Glutamatergic neuron (in vitro differentiated cells): ENCODE results near the gene KIF25. TPM values are rescaled to one million over a fixed set of nuclear protein-coding genes. Genes with fewer than 3 reads are reported as not detected.

Source experiments
- DNase-seq: peaks from one replicate; pipeline ENCODE4 v3.0.0; 2022
- H3K27ac Mint-ChIP-seq: one replicate; pipeline ENCODE4 v1.8.0; 2020; ENCODE audit warnings: mild to moderate bottlenecking, mixed read lengths, inconsistent platforms; ENCODE audit not compliant: unreplicated experiment
- H3K27me3 Mint-ChIP-seq: one replicate; pipeline ENCODE4 v1.8.0; 2020; ENCODE audit warnings: mild to moderate bottlenecking, moderate library complexity, mixed read lengths, inconsistent platforms; ENCODE audit not compliant: unreplicated experiment
- H3K36me3 Mint-ChIP-seq: one replicate; pipeline ENCODE4 v1.8.0; 2020; ENCODE audit warnings: mild to moderate bottlenecking, mixed read lengths, inconsistent platforms; ENCODE audit not compliant: unreplicated experiment
- H3K4me1 Mint-ChIP-seq: one replicate; pipeline ENCODE4 v1.8.0; 2020; ENCODE audit warnings: mild to moderate bottlenecking, low read depth, mixed read lengths, inconsistent platforms; ENCODE audit not compliant: unreplicated experiment
- H3K4me3 Mint-ChIP-seq: one replicate; pipeline ENCODE4 v1.8.0; 2020; ENCODE audit warnings: mild to moderate bottlenecking, mixed read lengths, inconsistent platforms; ENCODE audit not compliant: unreplicated experiment
- H3K9me3 Mint-ChIP-seq: one replicate; pipeline ENCODE4 v1.8.0; 2020; ENCODE audit warnings: mild to moderate bottlenecking, moderate library complexity, mixed read lengths, inconsistent platforms; ENCODE audit not compliant: unreplicated experiment
- total RNA-seq: library from RNA; stranded (reverse); fragmentation: NEBNext Ultra II Directional; extraction: Animal tissue kit (Norgen Biotek cat#: 25700); gene quantifications from one replicate; pipeline ENCODE4 v1.2.1, GENCODE V29; 2021; ENCODE audit not compliant: unreplicated experiment
- TF ChIP-seq, protein P1 (sequence below): fragments of 200-600 bp; sonication (generic); IDR thresholded peaks from one replicate; pipeline ENCODE4 v1.5.0; 2021; ENCODE audit not compliant: partially characterized antibody, unreplicated experiment

The KIF25 gene
- total RNA-seq, 1 donor from 2014 or later: not detected

DNA sequence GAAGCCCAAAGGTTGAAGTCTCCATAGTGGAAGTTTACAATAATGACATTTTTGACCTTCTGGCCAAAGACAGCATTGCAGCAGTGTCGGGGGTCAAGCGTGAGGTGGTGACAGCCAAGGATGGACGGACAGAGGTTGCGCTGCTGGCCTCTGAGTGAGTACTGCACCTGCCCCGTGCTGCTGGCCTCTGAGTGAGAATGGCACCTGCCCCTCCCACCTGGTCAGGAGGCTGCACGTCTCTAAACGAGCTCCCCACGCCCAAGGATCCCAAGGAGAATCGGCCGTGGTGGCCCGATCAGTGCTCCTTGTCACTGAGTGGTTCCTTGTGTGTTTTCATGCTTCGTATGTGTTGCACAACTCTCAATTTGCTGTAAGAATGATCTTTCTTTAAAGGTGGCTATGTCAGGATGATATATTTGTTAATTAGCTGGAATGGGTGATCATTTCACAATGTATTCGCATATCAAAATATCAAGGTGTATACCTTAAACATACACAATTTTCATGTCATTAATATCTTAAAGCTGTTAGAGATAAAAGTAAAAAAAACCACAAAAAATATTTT, 41.2 kb downstream of the KIF25 start:
- DNase-seq: no peak
- H3K4me1 Mint-ChIP-seq: no peaks in the 10 kb centered on the region
- H3K9me3 Mint-ChIP-seq: peaks cover 15% of the 10 kb centered on the region
- no peak overlapping the region for H3K4me3 Mint-ChIP-seq
- TF ChIP-seq, protein P1, sequence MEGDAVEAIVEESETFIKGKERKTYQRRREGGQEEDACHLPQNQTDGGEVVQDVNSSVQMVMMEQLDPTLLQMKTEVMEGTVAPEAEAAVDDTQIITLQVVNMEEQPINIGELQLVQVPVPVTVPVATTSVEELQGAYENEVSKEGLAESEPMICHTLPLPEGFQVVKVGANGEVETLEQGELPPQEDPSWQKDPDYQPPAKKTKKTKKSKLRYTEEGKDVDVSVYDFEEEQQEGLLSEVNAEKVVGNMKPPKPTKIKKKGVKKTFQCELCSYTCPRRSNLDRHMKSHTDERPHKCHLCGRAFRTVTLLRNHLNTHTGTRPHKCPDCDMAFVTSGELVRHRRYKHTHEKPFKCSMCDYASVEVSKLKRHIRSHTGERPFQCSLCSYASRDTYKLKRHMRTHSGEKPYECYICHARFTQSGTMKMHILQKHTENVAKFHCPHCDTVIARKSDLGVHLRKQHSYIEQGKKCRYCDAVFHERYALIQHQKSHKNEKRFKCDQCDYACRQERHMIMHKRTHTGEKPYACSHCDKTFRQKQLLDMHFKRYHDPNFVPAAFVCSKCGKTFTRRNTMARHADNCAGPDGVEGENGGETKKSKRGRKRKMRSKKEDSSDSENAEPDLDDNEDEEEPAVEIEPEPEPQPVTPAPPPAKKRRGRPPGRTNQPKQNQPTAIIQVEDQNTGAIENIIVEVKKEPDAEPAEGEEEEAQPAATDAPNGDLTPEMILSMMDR: no peak
- peaks cover 9% of the 10 kb centered on the region for H3K27me3 Mint-ChIP-seq
- H3K36me3 Mint-ChIP-seq: peaks cover 34% of the 10 kb centered on the region
- no peak overlapping the region for H3K27ac Mint-ChIP-seq

DNA sequence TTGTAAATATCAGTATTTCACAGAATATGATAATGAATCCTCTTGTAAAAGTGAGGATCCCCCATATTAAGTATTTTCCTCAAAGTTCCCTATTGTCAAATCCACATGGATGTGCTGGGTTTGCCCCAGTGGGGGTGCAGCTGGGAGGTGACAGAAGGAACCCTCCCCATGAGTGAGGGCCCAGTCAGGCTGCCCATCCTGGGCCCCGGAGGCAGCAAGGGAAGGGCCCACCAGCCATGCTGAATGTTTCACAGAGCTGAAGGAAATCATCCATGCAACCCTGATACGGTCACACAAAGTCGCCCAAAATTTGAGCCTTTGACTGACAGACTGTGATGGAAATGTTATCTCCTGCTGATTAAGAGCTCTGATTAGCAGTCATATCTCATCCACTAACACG, 41.8 kb downstream of the KIF25 start:
- Mint-ChIP-seq H3K4me1 (no peaks in the 10 kb centered on the region), H3K9me3 (peaks cover 15% of the 10 kb centered on the region), H3K36me3 (peaks cover 34% of the 10 kb centered on the region), H3K27me3 (peaks cover 9% of the 10 kb centered on the region), H3K4me3 (no peak overlapping the region), H3K27ac (no peak overlapping the region)
- TF ChIP-seq, protein P1: no peak
- no peak for DNase-seq

DNA sequence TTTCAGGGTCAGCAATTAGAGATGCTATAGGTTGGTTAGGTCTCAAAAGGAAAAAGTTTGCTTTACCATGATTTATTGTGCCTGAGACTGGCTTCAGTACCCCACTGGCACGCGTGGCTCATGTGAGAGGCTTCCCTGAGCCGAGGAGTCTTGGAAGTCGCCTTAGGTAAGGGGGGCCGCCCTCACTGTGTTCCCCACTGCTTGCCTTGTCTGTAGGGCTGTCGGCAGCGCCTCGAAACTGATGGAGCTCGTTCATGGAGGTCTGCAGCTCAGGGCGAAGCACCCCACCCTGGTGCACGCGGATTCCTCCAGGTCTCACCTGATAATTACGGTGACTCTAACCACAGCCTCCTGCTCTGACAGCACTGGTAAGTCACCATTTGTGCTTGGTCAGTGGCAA, 42.4 kb downstream of the KIF25 start:
- Mint-ChIP-seq H3K36me3 (peaks cover 34% of the 10 kb centered on the region), H3K4me3 (no peak overlapping the region), H3K4me1 (no peaks in the 10 kb centered on the region), H3K27me3 (peaks cover 6% of the 10 kb centered on the region), H3K9me3 (peaks cover 15% of the 10 kb centered on the region), H3K27ac (no peak overlapping the region)
- TF ChIP-seq, protein P1: no peak
- DNase-seq: no peak

DNA sequence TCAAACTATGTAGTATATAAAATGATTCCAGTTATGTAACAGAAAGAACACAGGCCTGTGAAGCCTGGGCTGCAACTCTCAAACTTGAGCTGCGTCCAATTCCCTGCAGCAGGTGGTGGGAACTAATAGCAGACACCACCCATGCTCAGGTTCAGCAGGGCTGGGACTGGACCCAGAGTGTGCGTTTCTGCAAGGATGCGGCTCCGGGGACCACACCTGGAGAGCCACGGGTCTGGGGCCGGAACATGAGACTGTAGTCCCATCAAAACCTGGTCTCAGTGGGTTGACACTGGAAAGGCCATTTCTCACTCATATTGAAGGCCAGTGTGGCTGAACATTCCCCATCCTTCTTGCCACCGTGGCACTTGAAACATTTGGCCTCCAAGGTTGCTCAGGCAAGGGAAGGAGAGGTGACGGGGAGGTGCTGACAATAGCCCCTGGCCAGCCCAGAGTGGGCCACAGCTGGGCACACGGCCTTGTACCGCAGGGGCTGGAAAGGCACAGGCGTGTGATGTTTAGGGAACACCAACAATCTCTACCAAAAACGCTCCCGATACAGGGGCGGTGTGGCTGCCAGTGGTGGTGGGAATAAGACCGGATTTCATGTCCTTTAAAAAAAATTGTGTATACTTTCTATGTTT, 43.5 kb downstream of the KIF25 start:
- Mint-ChIP-seq H3K9me3 (peaks cover 14% of the 10 kb centered on the region), H3K4me1 (peaks cover 3% of the 10 kb centered on the region), H3K27me3 (peaks cover 2% of the 10 kb centered on the region), H3K27ac (no peak overlapping the region), H3K4me3 (no peak overlapping the region), H3K36me3 (peaks cover 32% of the 10 kb centered on the region)
- no peak for DNase-seq
- TF ChIP-seq, protein P1: no peak

DNA sequence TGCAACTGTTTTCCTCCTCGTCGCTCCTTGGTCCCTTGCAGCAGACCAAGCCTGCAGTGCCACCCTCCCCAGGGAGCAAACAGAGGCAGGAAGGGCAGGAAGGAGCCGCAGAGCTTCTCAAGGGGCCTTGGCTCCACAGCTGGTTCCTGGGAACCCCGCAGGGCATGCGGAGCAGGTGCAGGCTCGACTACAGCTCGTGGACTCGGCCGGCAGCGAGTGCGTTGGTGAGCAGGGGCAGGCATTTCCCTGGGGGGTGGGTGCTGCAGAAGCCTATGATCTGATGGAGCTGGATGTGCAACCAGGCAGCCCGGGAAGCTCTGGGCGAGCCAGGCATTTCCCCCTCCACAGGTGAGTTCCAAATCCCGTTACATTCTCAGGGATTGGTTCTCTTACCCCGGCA, 44.5 kb downstream of the KIF25 start:
- H3K4me3 Mint-ChIP-seq: no peak overlapping the region
- H3K4me1 Mint-ChIP-seq: peaks cover 4% of the 10 kb centered on the region
- no peak for DNase-seq
- H3K36me3 Mint-ChIP-seq: peaks cover 28% of the 10 kb centered on the region
- TF ChIP-seq, protein P1: no peak
- peaks cover 2% of the 10 kb centered on the region for H3K27me3 Mint-ChIP-seq
- no peak overlapping the region for H3K27ac Mint-ChIP-seq
- H3K9me3 Mint-ChIP-seq: peaks cover 12% of the 10 kb centered on the region
